Ovary (tissue), 9 donors: ENCODE measurements around the gene INO80. TPM values are rescaled to one million over a fixed set of nuclear protein-coding genes. Genes with fewer than 3 reads are reported as not detected.

Source experiments
- DNase-seq, 5 donors: peaks; one replicate each; pipeline ENCODE4 v3.0.0-alpha.2; 2019 to 2020
- H3K27ac ChIP-seq, 2 donors: fragments of 200-600 bp; one replicate each; pipeline versions ENCODE4 v1.5.1 to v1.8.0; 2019 to 2022
- H3K27me3 ChIP-seq: fragments of 200-600 bp; one replicate; pipeline ENCODE4 v1.8.0; 2022
- H3K36me3 ChIP-seq: fragments of 200-600 bp; sonication (generic); one replicate; pipeline ENCODE4 v1.5.1; 2019
- H3K4me1 ChIP-seq: one replicate; pipeline ENCODE4 v1.8.1; 2013; ENCODE audit warnings: mild to moderate bottlenecking, moderate library complexity; ENCODE audit not compliant: insufficient read depth
- H3K4me3 ChIP-seq: fragments of 200-600 bp; sonication (generic); one replicate; pipeline ENCODE4 v1.5.1; 2017
- H3K9me3 ChIP-seq, 2 donors: fragments of 200-600 bp in 1 of 2; sonication (generic) in 1 of 2; one replicate each; pipeline versions ENCODE4 v1.5.1 to v1.8.1; 2013 to 2019; ENCODE audit warnings: mild to moderate bottlenecking in 1 of 2, moderate library complexity in 1 of 2
- CTCF ChIP-seq, 3 donors: fragments of 450-650 bp in 2 of 3; fragments of 200-600 bp in 1 of 3; IDR thresholded peaks; one replicate each; pipeline versions ENCODE4 v1.5.1 to v1.8.0; 2016 to 2022; ENCODE audit warnings: antibody characterized with exemption in 3 of 3, mild to moderate bottlenecking in 1 of 3
- EP300 ChIP-seq: sonication (generic); formaldehyde crosslinking; IDR thresholded peaks from one replicate; pipeline ENCODE4 v1.6.1; 2017; ENCODE audit warnings: antibody characterized with exemption
- POLR2A ChIP-seq: fragments of 450-650 bp; IDR thresholded peaks from one replicate; pipeline ENCODE4 v1.6.1; 2017; ENCODE audit warnings: antibody characterized with exemption, mild to moderate bottlenecking, moderate library complexity
- WGBS, 3 donors: extraction: QIAGEN DNeasy Blood & Tissue Kit in 1 of 3; methylation state at CpG; one replicate each; pipeline versions ENCODE4 v1.1.5 to v1.1.7; 2013 to 2017; 5-methylcytosine and 5-hydroxymethylcytosine counted together
- intact Hi-C, 4 donors: fragments of 100-400 bp; cut with DNase I; formaldehyde crosslinking; loops; one replicate each; pipeline versions ENCODE4 v1.11.0 to v1.15.1; 2022 to 2023
- polyA plus RNA-seq, 2 donors: library from polyadenylated mRNA; stranded (reverse); fragments of 200-250 nt in 1 of 2; fragments of 350-450 nt in 1 of 2; fragmentation: Illumina TruSeq in 1 of 2; extraction: RNeasy Lipid Tissue Mini Kit (QIAGEN cat#74804) in 1 of 2; gene quantifications; one replicate each; pipeline ENCODE4 v1.2.3, GENCODE V29; 2013 to 2014
- total RNA-seq, 7 donors: library from RNA; depleted of rRNA in 2 of 7; stranded (reverse); fragments of >200 nt in 2 of 7; fragmentation: NEBNext Ultra II Directional in 3 of 7; extraction: Animal tissue kit (Norgen Biotek cat#: 25700) in 3 of 7; gene quantifications; one replicate each; pipeline versions ENCODE4 v1.1.0 to v1.2.4, GENCODE V29; 2016 to 2023
- donor health status: DM: no; HTN: no; CAD: no; lungs with moderate emphysema.
- donor health status: DM: no; HTN: no; CAD: no.
- donor health status: Bipolar disorder and iron deficiency.
- donor health status: DM: yes; HTN: yes; CAD: no.
- donor health status: DM: no; HTN: no; CAD: no.
- donor health status: DM: yes; HTN: yes; CAD: no.

INO80 gene
- total and polyA plus RNA-seq, 9 donors = 12.0 to 36.0 (median 17.3) TPM

- no peaks in the 10 kb centered on the region for H3K9me3 ChIP-seq
- H3K4me3 ChIP-seq = no peak overlapping the region
- intact Hi-C loops = no loop called here
- H3K36me3 ChIP-seq = no peaks in the 10 kb centered on the region
- H3K27me3 ChIP-seq = no peaks in the 10 kb centered on the region
- TF ChIP-seq POLR2A (no peak), CTCF (IDR thresholded peaks at IDR 0.05) (no peak), EP300 (no peak)
- H3K27ac ChIP-seq = no peak overlapping the region
- no peaks in the 10 kb centered on the region for H3K4me1 ChIP-seq
- WGBS, 3 donors = 68 to 88% (median 74%) methylated on average over 7 of the region's 7 CpGs
- no peak for DNase-seq
These were observed 38.0 kb downstream of the INO80 start for GRCh38 chr15:41078125-41078524.

GRCh38 chr15:41073028-41073427 lies 43.1 kb downstream of the INO80 start:
- Histone ChIP-seq H3K27me3 (no peaks in the 10 kb centered on the region), H3K9me3 (no peaks in the 10 kb centered on the region), H3K36me3 (no peaks in the 10 kb centered on the region), H3K4me1 (no peaks in the 10 kb centered on the region), H3K27ac (no peak overlapping the region), H3K4me3 (no peak overlapping the region)
- no peak for DNase-seq
- intact Hi-C loops = no loop called here
- 94 to 96% (median 94%) methylated on average over 3 of the region's 3 CpGs for WGBS, 3 donors
- TF ChIP-seq CTCF (IDR thresholded peaks at IDR 0.05) (no peak), EP300 (no peak), POLR2A (no peak)

- TF ChIP-seq POLR2A (no peak), EP300 (no peak), CTCF (IDR thresholded peaks at IDR 0.05) (no peak)
- Histone ChIP-seq H3K27me3 (no peaks in the 10 kb centered on the region), H3K4me3 (no peak overlapping the region), H3K36me3 (no peaks in the 10 kb centered on the region), H3K9me3 (no peaks in the 10 kb centered on the region), H3K4me1 (no peaks in the 10 kb centered on the region), H3K27ac (no peak overlapping the region)
- WGBS, 3 donors = 92 to 93% (median 93%) methylated on average over 3 of the region's 3 CpGs
- intact Hi-C loops = no loop called here
- DNase-seq = no peak
These were observed 44.1 kb downstream of the INO80 start for GRCh38 chr15:41072013-41072412.

- 95 to 96% (median 96%) methylated on average over 7 of the region's 7 CpGs for WGBS, 3 donors
- TF ChIP-seq CTCF (IDR thresholded peaks at IDR 0.05) (no peak), POLR2A (no peak), EP300 (no peak)
- no peaks in the 10 kb centered on the region for H3K4me1 ChIP-seq
- no peaks in the 10 kb centered on the region for H3K27me3 ChIP-seq
- no peaks in the 10 kb centered on the region for H3K36me3 ChIP-seq
- intact Hi-C loops = no loop called here
- DNase-seq = no peak
- H3K9me3 ChIP-seq = peaks cover 0 to 4% of the 10 kb centered on the region in 2 donors
- no peak overlapping the region for H3K27ac ChIP-seq
- H3K4me3 ChIP-seq = no peak overlapping the region
These were observed 49.6 kb downstream of the INO80 start for GRCh38 chr15:41066516-41066915.
